Measurements from ENCODE around the gene LRRC25. TPM values are rescaled to one million over a fixed set of nuclear protein-coding genes. Genes with fewer than 3 reads are reported as not detected.
A peak's percentile ranks its signal among the peaks of the same experiment; 100 is the strongest.
"Not testable (repeated sequence)": the region's sequence is repeated elsewhere in the genome, so short reads cannot be mapped to it uniquely, and the experiment has no call there.

LRRC25 gene
- total RNA-seq, 3 donors from 2014 or later: not detected

- DNase-seq: no peak
- Mint-ChIP-seq H3K9me3 (no peaks in the 10 kb centered on the region), H3K4me1 (ENCODE audit: low read depth) (peaks cover 7% of the 10 kb centered on the region), H3K4me3 (peak overlapping the region; percentile 47), H3K27me3 (ENCODE audit: low read depth) (peaks cover 34% of the 10 kb centered on the region), H3K36me3 (ENCODE audit: insufficient read depth) (no peaks in the 10 kb centered on the region)
- ATAC-seq: no peak
These were observed 7.7 kb downstream of the LRRC25 start for GRCh38 chr19:18389726-18390064.

GRCh38 chr19:18388960-18389725 lies 8.3 kb downstream of the LRRC25 start:
- no peaks in the 10 kb centered on the region for H3K36me3 Mint-ChIP-seq (ENCODE audit: insufficient read depth)
- DNase-seq: no peak
- H3K4me1 Mint-ChIP-seq (ENCODE audit: low read depth): peaks cover 7% of the 10 kb centered on the region
- no peak for ATAC-seq
- peak overlapping the region; percentile 58 for H3K4me3 Mint-ChIP-seq
- no peaks in the 10 kb centered on the region for H3K9me3 Mint-ChIP-seq
- peaks cover 38% of the 10 kb centered on the region for H3K27me3 Mint-ChIP-seq (ENCODE audit: low read depth)

- peak; percentile 92 to 93 for ATAC-seq
- peak; percentile 75 for DNase-seq
- peak overlapping the region; percentile 69 for H3K4me3 Mint-ChIP-seq
- no peaks in the 10 kb centered on the region for H3K36me3 Mint-ChIP-seq (ENCODE audit: insufficient read depth)
- H3K4me1 Mint-ChIP-seq (ENCODE audit: low read depth): peaks cover 7% of the 10 kb centered on the region
- peaks cover 42% of the 10 kb centered on the region for H3K27me3 Mint-ChIP-seq (ENCODE audit: low read depth)
- H3K9me3 Mint-ChIP-seq: no peaks in the 10 kb centered on the region
These were observed 9.1 kb downstream of the LRRC25 start for GRCh38 chr19:18388100-18388959.

GRCh38 chr19:18386543-18387271 lies 10.7 kb downstream of the LRRC25 start:
- no peak overlapping the region for H3K4me3 Mint-ChIP-seq

GRCh38 chr19:18385675-18386542 lies 11.5 kb downstream of the LRRC25 start, which contains the start of gene GDF15:
GDF15 (plus strand) TSS chr19:18386158; CDS start chr19:18386190, 32 bp downstream.
- no peaks in the 10 kb centered on the region for H3K36me3 Mint-ChIP-seq (ENCODE audit: insufficient read depth)
- H3K9me3 Mint-ChIP-seq: no peaks in the 10 kb centered on the region
- DNase-seq: peak; percentile 9
- H3K4me1 Mint-ChIP-seq (ENCODE audit: low read depth): peaks cover 7% of the 10 kb centered on the region
- peaks cover 54% of the 10 kb centered on the region for H3K27me3 Mint-ChIP-seq (ENCODE audit: low read depth)
- H3K4me3 Mint-ChIP-seq: no peak within 1 kb of the TSS
- ATAC-seq: no peak

More at GRCh38 chr19:18386543-18387271, 10.7 kb downstream of the LRRC25 start:
- DNase-seq (no peak), ATAC-seq (no peak)
- H3K4me1 Mint-ChIP-seq (ENCODE audit: low read depth): peaks cover 7% of the 10 kb centered on the region
- H3K36me3 Mint-ChIP-seq (ENCODE audit: insufficient read depth): no peaks in the 10 kb centered on the region
- peaks cover 53% of the 10 kb centered on the region for H3K27me3 Mint-ChIP-seq (ENCODE audit: low read depth)
- no peaks in the 10 kb centered on the region for H3K9me3 Mint-ChIP-seq

GRCh38 chr19:18385359-18385674 lies 12.1 kb downstream of the LRRC25 start:
- Mint-ChIP-seq H3K4me1 (ENCODE audit: low read depth) (peaks cover 7% of the 10 kb centered on the region), H3K4me3 (no peak overlapping the region), H3K27me3 (ENCODE audit: low read depth) (peaks cover 54% of the 10 kb centered on the region), H3K36me3 (ENCODE audit: insufficient read depth) (no peaks in the 10 kb centered on the region), H3K9me3 (no peaks in the 10 kb centered on the region)
- no peak for DNase-seq
- ATAC-seq: no peak

- no peak for ATAC-seq
- Mint-ChIP-seq H3K4me3 (no peak overlapping the region), H3K4me1 (ENCODE audit: low read depth) (peaks cover 7% of the 10 kb centered on the region), H3K36me3 (ENCODE audit: insufficient read depth) (no peaks in the 10 kb centered on the region), H3K9me3 (no peaks in the 10 kb centered on the region), H3K27me3 (ENCODE audit: low read depth) (peaks cover 56% of the 10 kb centered on the region)
- no peak for DNase-seq
These were observed 12.6 kb downstream of the LRRC25 start for GRCh38 chr19:18384775-18385174.

- not testable (repeated sequence) for H3K4me3 Mint-ChIP-seq; H3K4me1 Mint-ChIP-seq (ENCODE audit: low read depth); DNase-seq; ATAC-seq; H3K9me3 Mint-ChIP-seq; H3K36me3 Mint-ChIP-seq (ENCODE audit: insufficient read depth)
- peaks cover 56% of the 10 kb centered on the region for H3K27me3 Mint-ChIP-seq (ENCODE audit: low read depth)
These were observed 13.8 kb downstream of the LRRC25 start for GRCh38 chr19:18383622-18384021.

- no peaks in the 10 kb centered on the region for H3K4me1 Mint-ChIP-seq (ENCODE audit: low read depth)
- H3K36me3 Mint-ChIP-seq (ENCODE audit: insufficient read depth): no peaks in the 10 kb centered on the region
- ATAC-seq (no peak), DNase-seq (no peak)
- H3K9me3 Mint-ChIP-seq: no peaks in the 10 kb centered on the region
- peaks cover 36% of the 10 kb centered on the region for H3K27me3 Mint-ChIP-seq (ENCODE audit: low read depth)
- no peak overlapping the region for H3K4me3 Mint-ChIP-seq
These were observed 16.6 kb downstream of the LRRC25 start for GRCh38 chr19:18380843-18381242.

GRCh38 chr19:18379803-18380747 lies 17.3 kb downstream of the LRRC25 start:
- no peaks in the 10 kb centered on the region for H3K9me3 Mint-ChIP-seq
- no peaks in the 10 kb centered on the region for H3K4me1 Mint-ChIP-seq (ENCODE audit: low read depth)
- peaks cover 28% of the 10 kb centered on the region for H3K27me3 Mint-ChIP-seq (ENCODE audit: low read depth)
- H3K4me3 Mint-ChIP-seq: no peak overlapping the region
- no peaks in the 10 kb centered on the region for H3K36me3 Mint-ChIP-seq (ENCODE audit: insufficient read depth)
- ATAC-seq (no peak), DNase-seq (no peak)

- peaks cover 10% of the 10 kb centered on the region for H3K4me1 Mint-ChIP-seq (ENCODE audit: low read depth)
- H3K27me3 Mint-ChIP-seq (ENCODE audit: low read depth): peaks cover 8% of the 10 kb centered on the region
- DNase-seq: no peak
- H3K36me3 Mint-ChIP-seq (ENCODE audit: insufficient read depth): no peaks in the 10 kb centered on the region
- H3K9me3 Mint-ChIP-seq: no peaks in the 10 kb centered on the region
- no peak overlapping the region for H3K4me3 Mint-ChIP-seq
- no peak for ATAC-seq
These were observed 20.4 kb downstream of the LRRC25 start for GRCh38 chr19:18377026-18377425.

- H3K27me3 Mint-ChIP-seq (ENCODE audit: low read depth): peaks cover 2% of the 10 kb centered on the region
- no peaks in the 10 kb centered on the region for H3K9me3 Mint-ChIP-seq
- no peak overlapping the region for H3K4me3 Mint-ChIP-seq
- ATAC-seq: peak; percentile 66 to 87
- no peak for DNase-seq
- H3K36me3 Mint-ChIP-seq (ENCODE audit: insufficient read depth): no peaks in the 10 kb centered on the region
- H3K4me1 Mint-ChIP-seq (ENCODE audit: low read depth): peaks cover 10% of the 10 kb centered on the region
These were observed 23.4 kb downstream of the LRRC25 start for GRCh38 chr19:18373892-18374629.

All from activated T-cell treated with anti-CD3 and anti-CD28 coated beads, Interleukin-2, amount 50 U/mL, for 4 hours (primary cell).